Sciatic nerve (tissue), 2 donors: ENCODE results near the gene AFF2. TPM values are rescaled to one million over a fixed set of nuclear protein-coding genes. Genes with fewer than 3 reads are reported as not detected.

ENCODE experiments used
- ATAC-seq: fragments of 200-7000 bp; cut with Tn5 transposase; one replicate; pipeline ENCODE4 v1.9.1; 2020; ENCODE audit warnings: mild to moderate bottlenecking, moderate library complexity
- DNase-seq: peaks from one replicate; pipeline ENCODE4 v3.0.0-alpha.2; 2020; ENCODE audit warnings: low spot score
- intact Hi-C: fragments of 100-400 bp; cut with DNase I; formaldehyde crosslinking; loops from one replicate; pipeline ENCODE4 v1.14.2; 2022
- total RNA-seq: library from RNA; stranded (reverse); fragmentation: NEBNext Ultra II Directional; extraction: Animal tissue kit (Norgen Biotek cat#: 25700); gene quantifications from one replicate; pipeline ENCODE4 v1.2.1, GENCODE V29; 2021
- donor health status: DM: no; HTN: no; CAD: no.
- donor health status: DM: no; HTN: no; CAD: no.

AFF2 gene
- total RNA-seq, 1 donor from 2014 or later = 7.6 TPM

DNA sequence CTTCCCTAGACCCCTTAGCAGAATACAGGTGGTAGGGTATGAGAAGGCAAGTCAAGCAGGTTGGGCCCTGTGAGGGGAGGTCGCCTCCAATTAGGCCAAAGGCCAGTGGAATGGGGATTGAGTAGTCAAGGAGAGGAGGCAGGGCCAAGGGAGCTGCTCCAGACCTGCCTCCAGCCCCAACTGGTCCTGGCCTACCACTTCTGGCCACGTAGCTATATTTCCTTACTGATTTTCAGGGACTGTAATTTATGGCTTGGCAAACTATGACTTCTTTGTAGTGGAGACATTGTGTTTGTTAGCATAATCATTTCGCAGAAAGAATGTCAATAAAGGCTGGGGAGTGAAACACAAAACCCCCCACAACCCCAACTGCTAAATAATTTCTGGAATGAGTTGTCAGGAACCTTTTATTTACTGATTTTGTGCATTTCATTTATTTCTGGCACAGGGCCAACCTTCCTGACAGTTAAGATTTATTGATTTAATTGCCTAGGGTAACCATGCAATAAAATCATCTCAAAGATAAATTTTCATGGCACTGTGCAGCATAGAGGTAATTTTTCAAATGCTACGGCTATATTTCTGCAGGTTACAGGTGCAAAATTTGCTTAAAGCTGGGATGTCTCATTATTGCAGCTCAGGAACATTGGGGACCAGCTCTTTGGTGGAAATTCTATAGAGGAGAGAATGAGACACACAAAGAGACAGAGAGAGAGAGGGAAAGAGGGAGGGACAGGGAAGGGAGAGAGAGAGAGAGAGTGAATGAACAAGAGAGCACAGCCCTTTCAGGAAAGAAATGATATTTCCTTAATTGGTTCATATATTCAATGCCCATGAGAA lies 509.8 kb downstream of the AFF2 start:
- DNase-seq = no peak
- intact Hi-C loops = no loop called here
- ATAC-seq = no peak

GRCh38 chrX:149010853-149011224 lies 510.4 kb downstream of the AFF2 start:
- ATAC-seq (no peak), DNase-seq (no peak)
- intact Hi-C loops = no loop called here

GRCh38 chrX:149013081-149013480 lies 512.7 kb downstream of the AFF2 start:
- DNase-seq (no peak), ATAC-seq (no peak)
- intact Hi-C loops = no loop called here

DNA sequence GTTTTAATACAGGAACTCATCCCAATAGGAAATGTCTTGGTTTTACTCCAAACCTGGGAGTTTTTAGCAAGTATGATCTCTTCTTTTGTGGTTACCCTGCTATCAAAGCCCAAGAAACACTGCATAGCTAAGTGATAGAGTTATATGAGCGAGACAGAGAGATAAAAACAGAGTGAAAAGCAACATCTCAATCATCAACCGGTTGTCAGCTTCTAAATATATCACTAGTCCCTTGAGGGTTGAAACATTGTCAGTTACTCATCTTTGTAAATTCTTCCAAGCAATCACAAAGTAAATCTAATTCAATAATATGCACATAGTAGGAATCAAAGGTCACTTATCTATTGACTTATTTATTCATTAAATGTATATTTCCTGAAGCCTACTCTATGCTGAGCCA lies 520.7 kb downstream of the AFF2 start:
- ATAC-seq (no peak), DNase-seq (no peak)
- intact Hi-C loops = no loop called here

- no peak for DNase-seq
- intact Hi-C loops = no loop called here
- ATAC-seq = no peak
Observed at GRCh38 chrX:149022485-149022884, 522.1 kb downstream of the AFF2 start.

DNA sequence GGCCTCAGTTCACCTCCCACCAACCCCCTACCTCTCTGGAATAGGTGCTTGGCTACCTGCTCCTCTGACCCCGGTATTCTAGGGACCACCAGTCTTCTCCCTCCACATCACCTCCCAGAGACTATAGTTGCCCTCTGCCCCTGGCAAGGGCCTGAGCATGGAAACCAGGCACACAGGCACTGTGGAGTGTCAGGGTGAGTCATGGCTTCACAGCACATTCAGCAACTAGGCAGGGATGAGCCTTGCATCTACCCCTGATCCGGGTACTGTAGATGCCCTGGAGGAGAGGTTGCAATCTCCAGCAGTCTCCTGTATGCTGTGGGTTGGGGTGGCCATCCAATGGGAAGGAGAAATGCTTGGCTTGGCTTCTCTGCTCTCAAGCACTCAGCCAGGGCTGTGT lies 532.0 kb downstream of the AFF2 start:
- DNase-seq (no peak), ATAC-seq (no peak)
- intact Hi-C loops = no loop called here

DNA sequence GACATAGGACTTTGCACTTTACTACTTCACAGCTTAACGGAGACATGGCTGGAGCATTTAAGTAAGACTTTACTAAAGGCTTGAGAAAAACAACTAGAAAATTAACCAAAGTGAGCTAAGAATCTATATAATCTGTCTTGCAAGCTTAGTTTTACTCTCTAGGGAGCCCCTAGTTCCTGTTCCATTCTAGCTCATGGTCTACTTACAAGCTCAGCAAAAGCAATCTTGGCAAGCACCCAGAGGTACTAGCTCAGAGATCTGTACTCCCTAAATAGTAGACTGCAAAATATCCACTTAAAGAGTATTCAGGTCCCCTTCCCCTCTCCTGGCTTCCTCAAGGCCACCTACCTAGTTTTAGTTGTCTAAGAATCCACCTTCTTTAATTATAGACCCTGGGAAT lies 535.7 kb downstream of the AFF2 start:
- intact Hi-C loops = no loop called here
- ATAC-seq (no peak), DNase-seq (no peak)

- ATAC-seq = no peak
- intact Hi-C loops = no loop called here
- no peak for DNase-seq
Observed at GRCh38 chrX:149037281-149037870, 537.0 kb downstream of the AFF2 start.

- ATAC-seq (no peak), DNase-seq (no peak)
- intact Hi-C loops = no loop called here
Observed at GRCh38 chrX:149039057-149039456, 538.6 kb downstream of the AFF2 start.

DNA sequence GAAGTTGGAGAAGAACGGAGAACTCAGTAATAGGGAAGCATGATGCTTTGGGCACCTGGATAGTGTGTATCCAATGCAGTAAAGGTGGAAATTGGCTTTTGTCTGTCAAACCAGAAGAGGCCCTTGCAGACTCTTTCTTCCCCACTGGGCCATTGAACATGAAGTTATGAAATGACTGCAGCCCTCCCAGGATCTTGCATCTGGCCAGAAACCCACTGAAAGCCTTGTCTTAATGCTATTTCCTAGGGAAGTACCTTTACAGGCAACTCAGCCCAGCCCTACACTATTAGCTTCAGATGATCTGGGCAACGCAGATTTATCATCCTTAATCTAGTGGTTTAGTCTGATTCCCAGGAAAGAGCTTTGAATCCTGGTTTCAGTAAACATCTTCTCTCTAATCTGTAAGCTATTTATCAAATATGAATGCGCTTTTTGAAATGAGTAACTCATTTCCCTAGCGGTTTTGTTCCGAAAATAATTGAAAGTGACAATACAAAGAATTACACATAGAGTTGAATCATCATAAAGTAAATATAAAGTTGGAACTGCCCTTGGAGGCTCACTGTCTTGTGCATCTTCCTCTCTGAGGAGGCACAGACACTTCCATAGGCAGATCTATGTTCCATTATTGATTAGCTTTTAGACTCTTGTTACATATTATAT lies 540.6 kb downstream of the AFF2 start:
- intact Hi-C loops = no loop called here
- ATAC-seq (no peak), DNase-seq (no peak)

DNA sequence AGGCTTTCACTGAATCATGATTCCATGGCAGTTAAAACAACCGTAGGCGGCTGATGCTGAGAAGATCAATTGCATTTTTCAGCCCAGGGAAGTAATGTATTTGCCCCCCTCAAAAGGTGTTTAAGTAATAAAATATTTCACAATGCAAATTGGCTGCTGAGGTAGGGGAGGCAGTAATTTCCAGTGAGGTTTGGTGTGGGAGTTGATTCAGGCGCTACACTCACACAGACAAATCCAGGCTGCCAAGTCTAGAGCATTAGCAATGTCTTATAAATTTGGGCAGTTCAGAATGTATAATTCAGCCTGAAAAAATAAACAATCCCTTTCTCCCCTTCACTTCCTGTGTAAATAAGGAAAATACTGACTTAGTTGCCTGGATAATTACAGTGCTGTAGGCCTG lies 543.0 kb downstream of the AFF2 start:
- no peak for ATAC-seq
- DNase-seq = no peak
- intact Hi-C loops = no loop called here

GRCh38 chrX:149044471-149044870 lies 544.1 kb downstream of the AFF2 start:
- intact Hi-C loops = no loop called here
- ATAC-seq (no peak), DNase-seq (no peak)

DNA sequence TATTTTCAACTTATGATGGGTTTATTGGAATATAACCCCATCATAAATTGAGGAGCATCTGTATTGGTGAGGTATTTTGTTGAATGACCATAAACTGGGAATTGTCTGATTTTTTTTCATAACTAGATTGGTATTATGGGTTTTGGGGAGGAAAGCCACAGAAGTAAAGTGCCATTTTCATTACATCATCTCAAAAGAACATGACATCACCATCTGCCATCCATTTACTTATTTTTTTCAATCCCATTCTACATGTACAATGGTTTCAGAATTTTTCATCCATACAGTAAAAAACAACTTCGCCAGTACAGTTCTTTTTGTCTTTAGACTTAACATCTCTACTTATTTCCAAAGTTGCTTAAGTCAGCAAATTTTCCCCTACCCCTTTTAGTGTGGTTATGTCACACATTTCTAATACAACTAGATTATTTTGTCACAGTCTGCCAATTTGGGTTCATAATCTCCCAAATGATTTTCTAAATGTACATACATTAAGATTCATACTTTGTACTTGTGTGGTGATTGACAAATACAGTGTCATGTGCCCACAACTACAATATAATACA lies 545.3 kb downstream of the AFF2 start:
- ATAC-seq = no peak
- intact Hi-C loops = no loop called here
- DNase-seq = no peak
